Skeletal muscle tissue (tissue), 4 donors: Measurements from ENCODE around the gene DEFB126. TPM values are rescaled to one million over a fixed set of nuclear protein-coding genes. Genes with fewer than 3 reads are reported as not detected.

Source experiments
- H3K27ac ChIP-seq: one replicate; pipeline ENCODE4 v1.7.0; 2013; ENCODE audit warnings: mild to moderate bottlenecking, low read depth, low read length, inconsistent platforms
- H3K27me3 ChIP-seq, 3 donors: one replicate each; pipeline ENCODE4 v1.7.0; 2013; ENCODE audit warnings: low read length in 3 of 3; ENCODE audit not compliant: control insufficient read depth in 3 of 3, insufficient read depth in 3 of 3
- H3K36me3 ChIP-seq, 3 donors: one replicate each; pipeline ENCODE4 v1.7.0; 2013; ENCODE audit warnings: low read length in 3 of 3; ENCODE audit not compliant: control insufficient read depth in 3 of 3, insufficient read depth in 3 of 3
- H3K4me1 ChIP-seq, 3 donors: one replicate each; pipeline ENCODE4 v1.7.0; 2013; ENCODE audit warnings: low read length in 3 of 3, mild to moderate bottlenecking in 3 of 3; ENCODE audit not compliant: control insufficient read depth in 3 of 3, insufficient read depth in 3 of 3
- H3K4me3 ChIP-seq, 3 donors: one replicate each; pipeline ENCODE4 v1.7.0; 2013; ENCODE audit warnings: low read length in 3 of 3
- H3K9ac ChIP-seq, 3 donors: one replicate each; pipeline ENCODE4 v1.7.0; 2013; ENCODE audit warnings: low read length in 3 of 3, mild to moderate bottlenecking in 3 of 3, moderate library complexity in 2 of 3, low read depth in 1 of 3
- H3K9me3 ChIP-seq, 3 donors: one replicate each; pipeline ENCODE4 v1.7.0; 2013; ENCODE audit warnings: low read length in 3 of 3; ENCODE audit not compliant: control insufficient read depth in 3 of 3
- total RNA-seq: library from RNA; depleted of rRNA; stranded (reverse); fragments of >200 nt; gene quantifications from one replicate; pipeline ENCODE4 v1.2.3, GENCODE V29; 2014
- donor health status: Osteomylitis.

The DEFB126 gene
- total RNA-seq, 1 donor from 2014 or later, result not detected

DNA sequence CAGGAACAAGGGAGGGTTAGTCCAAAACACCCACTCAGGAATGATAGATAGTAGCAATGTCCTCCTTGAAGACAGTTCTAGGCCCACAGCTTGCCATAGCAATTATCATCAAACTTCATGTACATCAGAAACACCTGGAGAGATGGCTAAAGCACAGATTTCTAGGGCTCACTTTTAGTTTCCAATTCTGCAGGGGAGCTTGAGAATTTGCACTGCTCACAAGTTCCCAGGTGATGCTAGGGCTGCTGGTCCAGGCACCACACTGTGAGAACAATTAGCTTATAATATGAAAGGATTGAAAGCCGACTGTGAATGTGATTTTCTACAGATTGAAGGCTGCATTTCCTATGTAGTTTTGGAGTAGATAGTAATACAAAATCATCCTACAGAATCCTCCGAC, 3.5 kb downstream of the DEFB126 start:
- peaks cover 0 to 16% (median 3%) of the 10 kb centered on the region in 3 donors for H3K27me3 ChIP-seq

DNA sequence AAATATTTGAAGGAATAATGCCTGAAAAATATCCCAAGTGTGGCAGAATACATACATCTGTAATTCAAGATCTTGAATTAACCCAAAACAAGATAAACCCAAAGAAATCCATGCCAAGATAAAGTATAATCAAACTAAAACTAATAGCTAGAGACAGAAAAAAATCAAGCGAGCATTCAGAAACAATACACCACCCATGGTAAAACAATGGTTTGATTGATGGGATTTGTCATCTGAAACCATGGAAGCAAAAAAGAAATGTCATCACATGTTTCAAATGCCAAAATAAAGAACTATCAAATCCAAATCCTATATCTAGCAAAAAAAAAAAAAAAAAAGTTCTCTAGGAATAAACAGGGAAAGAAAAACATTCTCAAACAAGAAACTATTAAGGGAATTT, 9.7 kb downstream of the DEFB126 start:
- Histone ChIP-seq H3K9me3 (no peaks in the 10 kb centered on the region), H3K36me3 (no peaks in the 10 kb centered on the region), H3K4me1 (no peaks in the 10 kb centered on the region), H3K27me3 (peaks cover 0 to 7% (median 0%) of the 10 kb centered on the region in 3 donors), H3K9ac (no peak overlapping the region), H3K4me3 (no peak overlapping the region), H3K27ac (no peak overlapping the region)

More for the DNA sequence above, 3.5 kb downstream of the DEFB126 start:
- no peaks in the 10 kb centered on the region for H3K36me3 ChIP-seq
- no peaks in the 10 kb centered on the region for H3K9me3 ChIP-seq
- H3K9ac ChIP-seq, result no peak overlapping the region
- no peak overlapping the region for H3K4me3 ChIP-seq
- H3K27ac ChIP-seq, result no peak overlapping the region
- no peaks in the 10 kb centered on the region for H3K4me1 ChIP-seq

DNA sequence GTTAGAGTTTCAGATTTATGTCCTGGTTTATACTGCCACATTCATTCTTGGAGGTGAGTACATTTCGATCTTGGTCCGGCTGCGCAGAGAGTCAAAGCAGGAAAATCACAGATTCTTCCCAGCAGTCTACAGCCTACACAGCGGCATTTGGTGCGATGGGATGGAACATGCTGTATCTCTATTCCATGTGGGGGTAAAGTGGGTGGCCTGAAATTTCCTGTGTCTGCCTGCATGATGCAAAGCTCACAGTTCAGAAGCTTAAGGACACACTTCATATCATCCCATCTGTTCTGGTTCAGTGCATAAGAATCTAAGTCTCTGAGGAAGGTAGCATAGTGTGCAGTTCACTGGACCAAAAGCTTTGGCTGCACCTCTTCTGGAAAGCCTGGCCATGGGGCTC, 14.8 kb downstream of the DEFB126 start, which contains the start of gene DEFB127:
Gene DEFB127 (plus strand): TSS at position 301 of the 400 bp plus-strand sequence. CDS start 91 bp downstream, at position 392.
- no peak within 1 kb of the TSS for H3K9ac ChIP-seq
- H3K27ac ChIP-seq, result no peak within 1 kb of the TSS
- no peaks in the 10 kb centered on the region for H3K9me3 ChIP-seq
- no peaks in the 10 kb centered on the region for H3K4me1 ChIP-seq
- no peak within 1 kb of the TSS for H3K4me3 ChIP-seq
- no peaks in the 10 kb centered on the region for H3K27me3 ChIP-seq
- no peaks in the 10 kb centered on the region for H3K36me3 ChIP-seq

DNA sequence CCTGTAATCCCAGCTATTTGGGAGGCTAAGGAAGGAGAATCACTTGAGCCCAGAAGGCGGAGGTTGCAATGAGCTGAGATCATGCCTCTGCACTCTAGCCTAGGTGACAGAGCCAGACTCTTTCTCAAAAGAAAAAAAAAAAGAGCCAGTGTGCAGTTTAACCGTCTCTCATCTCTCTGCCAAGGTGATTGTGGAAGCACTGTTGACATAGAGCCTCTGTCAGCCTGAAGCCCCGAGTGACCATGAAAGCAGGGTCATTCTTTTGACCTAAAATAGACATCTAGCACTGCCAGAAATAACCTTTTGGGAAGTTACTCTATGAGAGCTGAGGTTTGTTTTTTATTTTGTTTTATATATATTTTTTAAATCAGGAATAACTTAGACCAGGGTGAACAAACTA, 22.2 kb downstream of the DEFB126 start:
- H3K9ac ChIP-seq, result no peak overlapping the region
- no peak overlapping the region for H3K4me3 ChIP-seq
- no peaks in the 10 kb centered on the region for H3K36me3 ChIP-seq
- no peaks in the 10 kb centered on the region for H3K4me1 ChIP-seq
- no peaks in the 10 kb centered on the region for H3K9me3 ChIP-seq
- no peak overlapping the region for H3K27ac ChIP-seq
- peaks cover 0 to 2% (median 0%) of the 10 kb centered on the region in 3 donors for H3K27me3 ChIP-seq

DNA sequence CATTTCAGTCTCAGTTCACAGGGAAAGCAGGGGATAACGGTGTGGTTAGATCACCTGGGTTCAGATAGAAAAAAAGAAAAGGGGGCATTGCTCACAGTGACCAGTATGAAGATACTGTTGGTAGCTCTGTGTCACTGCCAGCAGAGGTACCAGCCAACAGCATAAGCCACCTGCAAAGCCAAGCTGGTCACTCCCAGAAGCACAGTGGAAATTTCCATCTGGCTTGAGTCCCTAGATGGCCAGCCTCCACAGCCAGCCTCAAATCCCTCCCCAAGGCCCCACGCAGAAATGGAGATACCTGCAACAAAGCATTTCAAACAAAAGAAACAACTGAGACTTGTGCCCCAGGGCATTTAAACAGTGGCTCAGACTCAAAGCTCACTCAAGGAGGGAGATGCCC, 26.5 kb downstream of the DEFB126 start:
- H3K4me3 ChIP-seq, result no peak overlapping the region
- no peak overlapping the region for H3K9ac ChIP-seq
- H3K27ac ChIP-seq, result no peak overlapping the region
- H3K9me3 ChIP-seq, result no peaks in the 10 kb centered on the region
- no peaks in the 10 kb centered on the region for H3K4me1 ChIP-seq
- peaks cover 0 to 2% (median 0%) of the 10 kb centered on the region in 3 donors for H3K27me3 ChIP-seq
- H3K36me3 ChIP-seq, result no peaks in the 10 kb centered on the region

DNA sequence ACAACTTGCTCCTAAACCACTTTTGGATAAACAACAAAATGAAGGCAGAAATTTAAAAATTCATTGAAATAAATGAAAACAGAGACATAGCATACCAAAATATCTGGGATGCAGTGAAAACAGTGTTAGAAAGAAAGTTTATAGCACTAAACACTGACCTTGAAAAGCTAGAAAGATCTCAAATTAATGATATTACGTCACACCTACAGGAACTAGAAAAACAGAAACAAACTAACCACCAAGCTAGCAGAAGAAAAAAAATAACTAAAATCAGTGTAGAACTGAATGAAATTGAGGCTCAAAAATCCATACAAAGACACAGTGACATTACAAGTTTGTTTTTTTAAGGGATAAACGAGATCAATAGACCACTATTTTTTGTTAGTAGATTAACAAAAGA, 41.9 kb downstream of the DEFB126 start:
- Histone ChIP-seq H3K27ac (no peak overlapping the region), H3K27me3 (peaks cover 0 to 3% (median 2%) of the 10 kb centered on the region in 3 donors), H3K9me3 (no peaks in the 10 kb centered on the region), H3K4me1 (no peaks in the 10 kb centered on the region), H3K36me3 (no peaks in the 10 kb centered on the region), H3K4me3 (no peak overlapping the region), H3K9ac (no peak overlapping the region)

DNA sequence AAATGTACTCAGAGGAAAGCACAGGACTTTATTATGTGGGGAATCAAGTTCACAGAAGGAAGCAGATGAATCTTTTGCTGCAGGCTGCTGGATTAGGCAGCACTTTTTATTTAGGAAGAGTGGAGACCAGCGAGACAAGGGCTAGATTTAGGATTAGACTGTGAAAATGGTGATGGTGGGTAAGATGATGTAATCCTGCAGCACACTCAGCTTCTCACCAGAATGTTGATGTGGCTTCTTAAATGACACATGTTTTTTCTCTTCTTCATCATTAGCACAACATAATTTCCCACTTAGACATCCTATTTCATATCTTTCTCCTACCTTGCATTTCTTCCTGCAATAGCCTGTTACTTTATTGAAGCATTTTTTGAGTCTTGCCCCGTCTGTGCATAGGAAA, 45.3 kb downstream of the DEFB126 start:
- H3K27me3 ChIP-seq, result peaks cover 0 to 3% (median 0%) of the 10 kb centered on the region in 3 donors
- no peak overlapping the region for H3K9ac ChIP-seq
- H3K4me3 ChIP-seq, result no peak overlapping the region
- no peaks in the 10 kb centered on the region for H3K4me1 ChIP-seq
- no peak overlapping the region for H3K27ac ChIP-seq
- H3K9me3 ChIP-seq, result no peaks in the 10 kb centered on the region
- H3K36me3 ChIP-seq, result no peaks in the 10 kb centered on the region

DNA sequence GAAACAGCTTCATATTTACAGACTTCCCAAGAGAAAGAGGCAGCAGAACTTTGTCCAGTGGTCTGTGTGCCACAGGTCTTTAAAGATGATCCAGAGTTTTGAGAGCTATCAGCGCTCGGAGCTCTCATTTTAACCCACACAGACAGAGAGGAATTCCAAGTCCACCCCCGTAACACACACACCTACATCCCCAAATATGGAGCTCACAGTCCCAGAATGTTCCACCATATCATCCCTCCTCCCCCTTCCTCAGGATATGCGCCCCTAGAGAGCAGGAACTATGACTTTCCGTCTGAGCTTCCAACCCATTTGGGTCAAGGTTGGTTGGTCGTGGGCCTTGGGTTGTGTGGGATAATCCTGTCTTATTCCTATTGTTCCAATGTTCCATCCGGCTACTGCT, 47.2 kb downstream of the DEFB126 start, which contains the start of gene DEFB128:
Gene DEFB128 (minus strand): TSS at position 101 of the 400 bp plus-strand sequence. CDS start 88 bp downstream, at position 13.
- Histone ChIP-seq H3K36me3 (no peaks in the 10 kb centered on the region), H3K27ac (no peak within 1 kb of the TSS), H3K9ac (no peak within 1 kb of the TSS), H3K27me3 (peaks cover 0 to 3% (median 0%) of the 10 kb centered on the region in 3 donors), H3K9me3 (no peaks in the 10 kb centered on the region), H3K4me3 (no peak within 1 kb of the TSS), H3K4me1 (no peaks in the 10 kb centered on the region)

Other genes with a start within 250 kb of the DEFB126 start
- not detected for gene DEFB125, start 54.9 kb upstream of the DEFB126 start, total RNA-seq
- not detected for gene DEFB127, start 14.9 kb downstream of the DEFB126 start, total RNA-seq
- gene DEFB128, start 47.1 kb downstream of the DEFB126 start, total RNA-seq, result not detected
- gene DEFB129, start 84.7 kb downstream of the DEFB126 start, total RNA-seq, result not detected
- not detected for gene DEFB132, start 115.1 kb downstream of the DEFB126 start, total RNA-seq
- gene C20orf96, start 148.2 kb downstream of the DEFB126 start, total RNA-seq, result 1.0 TPM
- 39.1 TPM for gene ZCCHC3, start 155.0 kb downstream of the DEFB126 start, total RNA-seq
- gene SOX12, start 183.0 kb downstream of the DEFB126 start, total RNA-seq, result 3.7 TPM
- gene NRSN2, start 204.5 kb downstream of the DEFB126 start, total RNA-seq, result 14.6 TPM
- 7.3 TPM for gene TRIB3, start 238.2 kb downstream of the DEFB126 start, total RNA-seq